Activated CD8-positive, alpha-beta memory T cell treated with anti-CD3 and anti-CD28 coated beads, Interleukin-2, amount 50 U/mL, for 4 hours (primary cell): ENCODE data around the gene OXLD1.
"Not testable (repeated sequence)": the region's sequence is repeated elsewhere in the genome, so short reads cannot be mapped to it uniquely, and the experiment has no call there.

Source experiments
- DNase-seq: peaks from one replicate; pipeline ENCODE4 v3.0.0-alpha.2; 2020

The OXLD1 gene

DNA sequence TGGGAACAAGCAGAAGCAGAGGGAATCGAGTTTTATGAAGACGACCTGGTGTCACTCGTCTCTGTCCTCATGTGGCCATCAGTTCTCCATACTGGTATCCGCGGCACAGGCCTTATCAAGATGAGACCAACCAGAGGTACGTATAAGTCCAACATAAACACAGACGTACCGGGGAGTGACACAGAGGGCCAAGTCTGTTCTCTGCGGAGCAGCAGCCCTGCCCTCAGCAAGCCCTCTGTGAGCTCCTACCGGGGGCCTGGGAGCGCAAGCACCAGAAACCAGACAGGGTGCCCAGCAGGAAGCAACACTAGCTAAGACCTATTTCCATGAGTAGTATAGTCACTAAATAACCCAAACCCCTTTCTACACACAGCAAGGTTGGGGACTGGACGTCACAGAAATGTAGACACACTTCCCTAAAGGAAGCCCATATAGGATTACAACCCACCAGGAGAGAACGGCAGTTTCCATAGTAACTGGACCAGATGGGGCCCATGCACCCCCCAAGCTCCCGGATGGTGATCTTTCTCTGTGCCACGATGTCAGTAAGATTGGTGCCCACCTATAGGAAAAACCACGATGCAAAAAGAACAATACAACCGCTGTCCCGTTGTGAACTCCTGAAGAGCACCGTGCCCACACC is 16.3 kb upstream of the OXLD1 start:
- no peak for DNase-seq

DNA sequence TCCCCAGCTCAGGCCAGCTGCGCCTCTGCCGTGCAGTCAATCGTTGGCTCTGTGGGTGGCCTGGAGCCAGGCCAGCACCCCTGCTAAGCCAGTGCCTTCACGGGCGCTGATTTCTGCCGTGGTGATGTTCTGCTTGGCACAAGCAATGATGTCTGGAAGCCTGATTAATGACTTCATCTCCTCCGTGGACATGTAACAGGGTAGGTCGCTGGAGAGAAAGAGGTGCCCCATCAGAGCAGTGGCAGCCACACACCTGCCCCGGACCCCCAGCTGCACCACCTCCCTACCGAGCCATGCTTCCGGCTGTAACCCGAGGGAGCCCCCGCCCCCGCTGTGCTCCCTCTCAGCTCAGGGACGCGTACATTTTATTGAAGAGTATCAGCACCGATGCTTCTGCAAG is 15.3 kb upstream of the OXLD1 start:
- DNase-seq = no peak

DNA sequence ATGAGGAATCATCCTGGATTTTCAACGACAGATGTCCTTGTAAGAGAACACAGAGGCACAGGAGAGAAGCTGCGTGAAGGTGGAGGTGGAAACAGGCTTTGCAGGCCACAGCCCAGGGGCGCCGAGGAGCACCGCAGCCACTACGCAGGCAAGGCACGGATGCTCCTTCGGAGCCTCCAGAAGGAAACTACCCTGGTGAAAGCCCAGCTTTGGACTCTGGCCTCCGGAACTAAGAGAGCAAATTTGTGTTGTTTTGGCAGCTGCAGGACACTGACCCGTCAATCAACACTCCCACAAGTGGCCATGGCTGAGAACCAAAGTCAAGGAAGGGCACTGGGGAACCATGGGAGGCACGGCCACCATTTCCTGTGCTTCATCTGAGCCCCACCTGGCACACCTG is 13.7 kb upstream of the OXLD1 start:
- no peak for DNase-seq

DNA sequence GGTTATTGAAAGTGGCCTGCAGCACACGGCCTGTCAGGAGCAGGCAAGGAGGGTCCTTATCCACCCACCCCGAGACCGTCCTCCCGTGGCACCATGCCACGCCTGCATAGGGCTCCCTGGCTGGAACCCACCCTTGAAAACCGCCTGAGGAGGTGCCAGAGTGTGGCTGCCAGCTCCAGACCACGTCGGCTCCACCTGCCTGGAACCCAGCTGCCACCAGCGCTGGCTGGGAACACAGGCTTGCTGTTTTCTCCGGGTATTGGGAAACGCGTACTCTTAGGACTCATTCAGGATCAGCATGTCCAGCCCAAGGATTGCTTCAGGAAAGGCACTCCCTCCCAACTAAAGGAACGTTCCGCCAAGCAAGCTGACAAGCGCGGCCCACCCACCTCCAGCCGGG is 10.5 kb upstream of the OXLD1 start:
- DNase-seq = no peak

DNA sequence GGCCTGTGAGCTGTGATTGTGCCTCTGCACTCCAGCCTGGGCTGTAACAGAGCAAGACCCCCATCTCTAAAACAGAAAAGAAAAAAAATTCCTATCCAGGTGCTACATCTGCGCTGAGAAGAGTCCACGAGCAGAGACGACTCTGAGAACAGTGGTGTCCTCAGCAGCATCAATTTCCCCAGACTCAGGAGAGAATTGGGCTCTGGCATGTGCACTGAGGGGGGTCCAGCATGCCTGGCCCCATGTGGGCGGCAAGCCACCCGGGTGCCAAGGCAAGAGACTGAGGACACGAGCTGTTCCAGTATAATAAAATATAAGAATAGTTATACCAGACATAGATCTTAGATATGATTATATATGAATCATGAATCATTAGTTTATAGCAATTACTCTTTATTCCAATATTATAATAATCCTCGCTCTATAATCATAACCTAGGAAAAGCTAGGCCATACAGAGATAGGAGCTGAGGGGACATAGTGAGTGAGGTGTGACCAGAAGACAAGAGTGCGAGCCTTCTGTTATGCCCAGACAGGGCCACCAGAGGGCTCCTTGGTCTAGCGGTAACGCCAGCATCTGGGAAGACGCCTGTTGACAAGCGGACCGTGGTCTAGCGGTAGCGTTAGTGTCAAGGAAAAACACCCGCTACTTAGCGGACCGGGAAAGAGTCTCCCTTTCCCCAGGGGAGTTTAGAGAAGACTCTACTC is 9.3 kb upstream of the OXLD1 start:
- DNase-seq = not testable (repeated sequence)

DNA sequence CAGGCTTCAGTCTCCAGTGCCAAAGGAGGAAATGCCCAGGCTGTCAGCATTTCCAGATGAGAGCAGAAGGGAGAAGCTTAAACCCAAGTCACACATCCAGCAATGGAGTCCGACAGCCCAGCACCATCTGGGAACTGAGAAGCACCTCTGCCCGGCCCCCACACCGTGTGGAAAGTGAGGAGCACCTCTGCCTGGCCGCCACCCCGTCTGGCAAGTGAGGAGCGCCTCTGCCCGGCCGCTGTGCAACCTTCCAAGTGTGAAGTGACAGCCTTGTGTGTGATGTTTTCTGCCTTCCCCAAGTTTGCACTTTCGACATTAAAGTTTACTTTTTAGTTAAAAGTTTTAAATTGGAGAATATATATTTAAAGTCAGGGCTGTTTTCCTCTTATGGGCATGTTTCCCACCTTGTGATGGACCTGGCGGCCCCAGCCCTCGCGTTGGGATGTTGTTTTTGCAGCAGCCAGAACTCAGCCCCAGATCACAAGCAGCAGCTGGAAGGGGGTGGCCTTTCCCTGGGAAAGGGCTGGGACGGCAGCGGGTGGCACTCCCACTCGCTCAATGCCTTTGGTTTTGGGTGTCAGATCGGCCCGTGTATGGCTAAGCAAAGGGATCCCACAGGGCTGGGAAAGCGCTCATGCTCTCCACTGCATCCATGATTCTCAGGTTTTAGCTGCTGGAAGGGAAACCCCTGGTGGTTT is 7.3 kb upstream of the OXLD1 start:
- DNase-seq = no peak

DNA sequence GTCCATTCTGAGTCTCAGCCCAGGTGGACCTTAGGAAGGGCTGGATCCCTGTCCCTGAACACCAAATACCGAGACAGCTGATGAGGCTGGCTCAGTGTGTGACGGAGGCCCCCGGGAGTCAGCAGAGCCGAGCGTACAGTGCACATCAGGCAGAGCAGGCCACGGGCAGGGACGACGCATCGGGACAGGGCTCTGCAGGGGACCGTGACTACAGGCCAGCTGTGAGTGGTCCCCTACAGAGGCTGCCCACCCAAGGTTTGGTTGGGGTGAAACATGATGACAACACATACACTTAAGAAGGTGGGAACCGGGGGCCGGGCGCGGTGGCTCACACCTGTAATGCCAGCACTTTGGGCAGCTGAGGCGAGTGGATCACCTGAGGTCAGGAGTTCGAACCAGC is 6.5 kb upstream of the OXLD1 start:
- DNase-seq = no peak

DNA sequence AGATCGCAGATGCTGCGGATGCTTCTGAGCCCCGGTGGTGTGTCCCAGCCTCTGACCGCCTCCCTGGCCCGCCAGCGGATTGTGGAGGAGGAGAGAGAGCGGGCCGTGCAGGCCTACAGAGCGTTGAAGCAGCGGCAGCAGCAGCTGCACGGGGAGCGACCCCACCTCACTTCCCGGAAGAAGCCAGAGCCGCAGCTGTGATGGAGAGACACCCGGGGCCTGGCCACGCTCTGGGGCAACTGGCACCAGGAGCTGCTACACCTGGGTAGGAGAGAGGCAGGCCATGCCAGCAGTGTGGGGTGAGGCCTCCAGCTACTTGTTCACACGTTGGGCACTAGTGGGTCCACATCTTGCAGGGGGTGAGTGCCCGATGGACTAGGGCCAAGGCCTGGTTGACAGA is 6.1 kb upstream of the OXLD1 start:
- DNase-seq = no peak

DNA sequence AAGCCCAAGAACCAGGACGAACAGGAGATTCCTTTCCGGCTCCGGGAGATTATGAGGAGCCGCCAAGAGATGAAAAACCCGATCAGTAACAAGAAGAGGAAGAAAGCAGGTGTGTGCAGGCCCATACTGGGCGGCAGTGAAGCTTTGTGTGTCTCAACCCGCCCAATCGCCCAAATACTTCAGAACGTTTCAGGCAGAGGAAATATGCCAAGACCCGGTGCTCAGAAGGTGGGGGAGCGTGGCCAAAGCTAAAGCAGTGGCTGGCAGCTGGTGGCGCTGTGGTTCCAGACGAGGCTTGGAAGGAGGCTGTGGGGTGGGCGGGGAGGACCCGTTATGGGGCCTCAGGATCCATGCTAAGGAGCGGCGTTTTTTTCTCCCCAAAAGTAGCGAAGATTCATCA is 1.3 kb upstream of the OXLD1 start:
- no peak for DNase-seq

DNA sequence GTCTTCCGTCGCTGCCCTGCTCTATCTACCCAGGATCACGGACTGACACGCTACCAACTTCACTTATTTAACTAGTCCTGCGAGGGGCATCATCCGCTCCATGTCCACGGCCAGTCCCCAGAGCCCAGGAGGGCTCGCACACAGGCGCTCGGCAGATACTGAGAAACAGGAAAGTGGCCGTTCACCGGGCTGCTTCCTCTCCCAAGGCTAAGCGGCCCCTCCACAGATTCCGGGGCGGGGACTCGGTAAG is 388 bp downstream of the OXLD1 start:
- DNase-seq = no peak

DNA sequence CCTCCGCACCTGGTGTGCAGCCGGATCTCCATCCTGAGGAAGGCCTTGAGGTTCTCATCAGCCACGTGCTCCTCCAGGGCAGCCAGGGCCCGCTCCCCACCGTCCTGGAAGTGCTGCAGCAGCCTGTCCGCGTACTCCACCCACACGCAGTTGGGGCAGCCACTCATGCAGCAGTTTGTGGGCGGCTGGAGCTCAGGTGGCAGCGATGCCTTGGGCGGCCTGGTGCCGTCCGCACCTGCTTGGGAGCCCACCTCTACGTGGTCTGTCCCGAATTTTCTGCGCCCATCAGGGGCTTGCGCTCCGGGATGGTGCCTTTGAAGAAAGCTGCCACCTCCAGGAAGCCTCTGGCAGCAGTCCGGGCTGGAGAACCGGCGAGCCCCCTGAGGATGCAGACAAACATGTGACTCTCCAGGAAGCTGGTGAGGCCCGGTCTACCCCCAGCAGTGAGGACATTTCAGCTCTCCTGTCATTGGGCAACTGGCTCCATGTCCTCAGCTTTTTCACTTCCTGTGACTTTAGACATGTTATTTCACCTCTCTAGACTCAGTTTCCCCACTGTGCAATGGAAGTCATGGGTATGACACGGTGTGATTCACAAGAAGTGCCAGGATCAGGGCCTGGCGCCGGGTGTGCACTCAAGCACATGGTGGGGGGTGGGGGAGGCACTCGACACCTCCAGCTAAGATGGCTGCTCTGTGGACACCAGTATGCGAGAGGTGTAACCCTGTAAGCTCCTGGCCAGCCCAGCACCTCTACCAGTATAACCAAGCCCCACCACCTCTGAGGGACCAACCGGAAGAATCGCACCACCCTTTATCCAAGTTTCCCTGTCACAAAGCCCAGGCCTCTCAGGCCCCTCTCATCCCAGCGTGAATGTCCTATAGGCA is 957 bp downstream of the OXLD1 start:
- peak; percentile 63 for DNase-seq

DNA sequence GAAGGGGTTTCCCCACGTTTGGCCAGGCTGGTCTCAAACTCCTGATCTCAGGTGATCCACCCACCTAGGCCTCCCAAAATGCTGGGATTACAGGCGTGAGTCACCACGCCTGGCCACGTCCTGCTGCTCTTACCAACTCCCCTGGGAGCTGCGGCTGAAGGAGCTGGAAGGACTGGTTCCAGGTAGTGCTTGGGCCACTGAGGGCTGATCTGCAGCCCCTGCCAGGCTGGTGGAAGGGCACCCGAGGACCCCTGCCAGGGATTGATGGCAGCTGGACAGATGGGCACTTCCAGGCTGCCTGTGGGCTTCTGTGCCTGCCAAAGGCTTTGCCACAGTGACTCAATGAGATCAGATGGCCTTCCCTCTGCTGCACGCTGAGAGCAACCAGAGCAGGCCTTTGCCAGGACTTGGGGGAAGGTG is 2.3 kb downstream of the OXLD1 start:
- no peak for DNase-seq

DNA sequence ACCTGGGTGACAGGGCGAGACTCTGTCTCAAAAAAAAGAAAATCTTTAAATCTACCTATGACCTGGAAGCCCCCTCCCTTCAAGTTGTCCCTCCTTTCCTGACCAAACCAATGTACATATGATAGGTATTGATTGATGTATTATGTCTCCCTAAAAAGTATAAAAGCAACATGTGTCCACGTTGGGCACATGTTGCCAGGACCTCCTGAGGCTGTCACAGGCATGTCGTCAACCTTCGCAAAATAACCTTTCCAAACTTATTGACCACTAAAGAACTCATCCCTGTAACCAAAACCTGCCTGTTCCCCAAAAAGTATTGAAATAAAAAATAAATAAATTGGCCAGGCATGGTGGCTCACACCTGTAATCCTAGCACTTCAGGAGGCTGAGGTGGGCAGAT is 4.4 kb downstream of the OXLD1 start:
- DNase-seq = no peak

DNA sequence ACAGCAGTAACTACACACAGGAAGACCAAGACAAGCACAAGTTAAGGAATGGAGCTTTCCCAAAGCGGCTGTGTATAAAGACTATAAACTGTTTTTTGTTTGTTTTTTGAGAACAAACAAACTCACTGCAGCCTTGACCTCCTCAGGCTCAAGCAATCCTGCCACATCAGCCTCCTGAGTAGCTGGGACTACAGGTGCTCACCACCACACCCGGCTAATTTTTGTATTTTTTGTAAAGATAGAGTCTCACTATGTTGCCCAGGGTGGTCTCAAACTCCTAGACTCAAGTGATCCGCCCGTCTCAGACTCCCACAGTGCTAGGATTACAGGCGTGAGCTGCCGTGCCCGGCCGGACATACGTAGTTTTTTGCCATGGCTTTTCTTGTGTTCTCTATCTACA is 6.0 kb downstream of the OXLD1 start:
- no peak for DNase-seq

DNA sequence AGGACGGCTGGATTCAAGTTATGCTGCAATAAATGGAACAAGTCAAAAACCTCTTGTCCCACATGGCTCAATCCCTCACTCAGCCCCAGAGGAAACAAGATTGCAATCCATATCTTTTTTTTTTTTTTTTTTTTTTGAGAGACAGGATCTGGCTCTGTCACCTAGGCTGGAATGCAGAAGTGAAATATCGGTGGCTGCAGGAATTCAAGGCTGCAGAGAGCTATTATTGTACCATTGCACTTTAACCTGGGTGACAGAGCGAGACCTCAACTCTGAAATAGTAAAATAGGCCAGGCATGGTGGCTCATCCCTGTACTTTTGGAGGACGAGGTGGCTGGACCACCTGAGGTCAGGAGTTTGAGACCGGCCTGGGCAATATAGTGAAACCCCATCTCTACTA is 7.4 kb downstream of the OXLD1 start:
- no peak for DNase-seq

DNA sequence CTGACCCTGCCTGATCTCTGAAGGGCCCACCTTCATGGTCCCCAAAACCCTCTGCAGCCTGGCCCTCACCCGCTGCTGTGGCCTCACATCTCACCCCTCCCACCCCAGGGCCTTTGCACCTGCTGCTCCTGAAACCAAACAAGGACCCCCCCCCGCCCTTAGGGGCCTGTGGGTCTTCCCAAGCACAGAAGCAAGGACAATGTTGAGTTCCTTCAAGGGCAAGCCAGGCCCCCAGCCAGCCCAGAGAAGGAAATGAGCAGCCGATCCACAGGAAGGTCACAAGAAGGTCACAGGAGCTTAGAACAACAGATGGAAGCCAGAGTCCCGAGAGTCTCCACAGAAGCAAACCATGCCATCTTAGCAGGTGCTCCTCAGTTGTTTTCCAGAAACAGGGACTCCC is 9.6 kb downstream of the OXLD1 start:
- DNase-seq = no peak

DNA sequence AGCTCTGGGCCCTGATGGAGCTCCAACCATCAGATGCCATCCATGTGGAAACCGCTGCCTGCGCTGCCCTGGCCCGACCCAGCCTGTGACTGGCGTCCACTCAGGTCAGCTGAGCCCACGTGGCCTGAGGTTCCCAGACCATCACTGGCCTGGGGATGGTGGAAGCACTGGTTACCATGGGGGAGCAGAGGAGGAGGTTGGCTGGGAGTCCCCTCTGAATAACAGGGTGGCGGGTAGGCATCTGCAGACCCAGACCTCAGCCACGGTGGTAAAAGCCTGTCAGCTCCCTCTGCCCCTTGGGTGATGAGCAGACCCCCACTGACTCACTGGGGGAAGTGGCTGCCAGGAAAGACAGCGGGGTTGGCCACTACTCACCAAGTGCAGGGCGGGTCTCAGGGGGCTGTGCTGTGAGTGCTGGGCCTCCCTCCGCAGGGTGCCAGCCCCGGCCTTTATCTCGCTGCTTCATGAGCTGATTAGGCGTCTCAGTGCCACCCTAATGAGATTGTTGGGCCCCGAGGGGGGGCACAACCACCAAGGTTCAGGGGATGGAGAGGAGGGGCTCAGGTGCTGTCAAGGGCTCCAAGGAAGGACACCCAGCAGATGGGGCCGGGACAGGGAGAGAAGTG is 10.2 kb downstream of the OXLD1 start, which contains the start of gene PDE6G:
PDE6G (minus strand) TSS at position 425 of the 626 bp plus-strand sequence. CDS start 3,237 bp downstream, outside the sequence.
- no peak for DNase-seq

DNA sequence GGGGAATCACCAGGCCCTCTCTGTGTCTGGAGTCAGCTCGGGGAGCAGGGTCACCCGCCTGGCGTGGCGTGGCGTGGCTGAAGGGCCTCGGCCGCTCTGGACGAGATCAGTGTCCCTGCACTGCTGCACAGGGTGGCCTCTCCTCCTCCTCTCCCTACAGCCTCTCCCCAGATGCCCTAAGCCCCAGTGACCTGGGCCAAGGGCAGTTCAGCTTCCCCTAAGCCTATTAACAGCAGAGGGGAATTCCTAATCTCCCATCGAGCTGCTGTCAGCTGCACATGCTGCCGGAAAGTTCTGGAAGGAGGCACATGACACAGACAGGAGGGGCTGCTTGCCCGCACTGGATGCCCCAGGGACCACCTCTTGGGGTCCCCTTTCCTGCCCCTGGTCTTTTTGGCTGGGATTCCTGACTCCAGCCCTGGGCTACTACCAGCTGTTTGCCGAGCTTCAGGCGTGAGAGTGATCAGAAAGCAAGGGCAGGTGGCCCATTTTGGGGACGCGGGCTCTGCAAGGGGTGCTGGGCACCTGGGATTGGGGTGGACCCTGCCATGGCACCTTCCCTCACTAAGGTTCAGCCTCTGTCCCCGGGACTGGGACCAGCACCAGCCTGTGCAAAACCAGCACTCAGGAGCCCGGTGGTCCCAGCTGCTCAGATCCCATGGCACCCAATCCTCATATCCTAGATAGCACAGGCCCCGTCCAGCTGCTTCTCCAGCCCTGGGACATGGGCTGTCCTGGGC is 10.9 kb downstream of the OXLD1 start:
- DNase-seq = no peak

DNA sequence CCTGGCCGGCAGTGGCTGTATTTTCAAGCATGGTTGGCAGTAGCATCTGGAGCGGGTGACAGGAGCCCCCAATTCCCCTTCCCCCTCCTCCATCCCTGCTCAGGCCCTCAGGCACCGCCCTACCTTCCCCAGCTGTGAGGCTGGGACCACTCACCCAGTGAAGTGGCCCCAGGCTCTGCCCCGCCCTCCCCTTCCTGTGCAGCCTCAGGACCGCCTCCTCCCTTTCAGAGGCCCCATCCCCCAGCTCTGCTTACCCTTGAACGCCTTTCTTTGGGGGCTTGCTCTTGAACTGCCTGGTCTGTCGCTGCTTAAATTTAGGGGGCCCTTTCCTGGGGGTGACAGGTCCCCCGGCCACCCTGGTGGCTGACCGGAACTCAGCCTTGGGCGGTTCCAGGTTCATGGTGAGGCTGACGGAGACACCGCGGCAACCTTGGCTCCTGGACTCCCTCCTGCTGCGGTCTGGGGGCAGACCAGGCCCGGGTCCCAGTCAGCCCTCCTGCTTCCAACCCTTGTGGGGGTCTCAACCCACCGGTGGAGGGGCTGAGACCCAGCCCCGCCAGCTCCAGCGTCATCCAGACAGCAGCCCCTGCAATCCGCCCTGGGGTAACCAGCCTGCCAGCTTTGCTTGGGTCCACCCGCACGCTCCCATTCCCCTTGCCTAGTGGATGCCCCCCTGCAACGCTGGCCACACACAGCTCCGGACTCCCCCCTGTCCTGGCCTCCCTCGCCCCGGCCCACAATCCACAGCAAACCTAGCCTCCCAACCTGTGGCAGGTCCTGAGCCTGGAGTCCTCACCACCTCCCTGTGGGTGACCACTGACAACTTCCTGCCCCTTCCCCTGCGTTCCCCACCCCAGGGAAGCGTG is 13.3 kb downstream of the OXLD1 start:
- DNase-seq = no peak

DNA sequence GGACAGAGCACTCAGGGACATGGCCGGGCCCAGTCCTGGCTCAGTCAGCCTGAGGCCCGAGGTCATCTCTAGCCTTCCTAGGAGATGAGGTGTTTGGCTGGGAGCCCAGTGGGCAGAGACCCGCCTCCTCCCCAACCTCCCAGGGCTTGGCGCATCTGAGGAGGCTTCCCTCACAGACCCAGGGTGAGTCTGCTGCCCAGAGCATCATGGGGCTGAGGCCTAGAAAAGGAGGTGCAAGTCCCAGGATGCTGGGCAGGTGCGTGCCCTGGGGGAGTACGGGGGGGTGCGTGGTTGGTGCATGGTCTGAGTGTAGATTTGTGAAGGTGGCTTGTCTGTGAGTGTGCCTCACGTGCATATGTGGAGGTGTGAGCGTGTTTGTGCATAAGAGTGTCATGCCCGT is 14.7 kb downstream of the OXLD1 start:
- no peak for DNase-seq

DNA sequence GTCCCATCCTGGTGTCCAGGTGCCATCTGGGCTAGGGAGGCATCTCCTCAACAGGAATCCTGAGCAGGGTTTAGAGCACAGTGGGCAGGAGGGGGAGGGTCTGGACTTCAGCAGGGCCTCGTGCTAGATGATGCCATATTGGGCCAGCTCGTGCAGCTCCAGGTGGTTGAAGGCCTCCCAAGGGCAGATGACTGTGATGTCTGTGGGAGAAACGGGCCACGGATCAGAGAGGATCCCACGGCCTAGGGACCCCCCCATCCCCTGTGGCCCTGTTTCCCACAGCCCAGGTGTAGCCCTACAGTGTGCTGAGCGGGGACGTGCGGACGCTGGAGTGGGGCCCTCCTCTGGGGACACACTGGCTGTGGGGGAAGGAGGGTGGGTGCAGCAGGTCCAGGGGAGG is 15.5 kb downstream of the OXLD1 start:
- DNase-seq = no peak
